ENCODE measurements around the gene AHRR. TPM values are rescaled to one million over a fixed set of nuclear protein-coding genes. Genes with fewer than 3 reads are reported as not detected.
A peak's percentile ranks its signal among the peaks of the same experiment; 100 is the strongest.

AHRR gene
- total RNA-seq, 1 donor from 2014 or later = 0.29 TPM

GRCh38 chr5:373710-374602 lies 52.4 kb downstream of the AHRR start:
- H3K4me3 ChIP-seq (ENCODE audit: low read depth, low read length) = peak overlapping the region; percentile 38
- TF ChIP-seq CTCF (conservative IDR thresholded peaks at IDR 0.05; ENCODE audit: low read depth, low read length) = no peak
- DNase-seq (ENCODE audit: low read depth) = no peak

- TF ChIP-seq CTCF (conservative IDR thresholded peaks at IDR 0.05; ENCODE audit: low read depth, low read length) = no peak
- DNase-seq (ENCODE audit: low read depth) = no peak
Measured at GRCh38 chr5:374631-375335, 53.3 kb downstream of the AHRR start.

GRCh38 chr5:375336-375920 lies 53.9 kb downstream of the AHRR start:
- H3K4me3 ChIP-seq (ENCODE audit: low read depth, low read length) = no peak overlapping the region
- TF ChIP-seq CTCF (conservative IDR thresholded peaks at IDR 0.05; ENCODE audit: low read depth, low read length) = no peak
- no peak for DNase-seq (ENCODE audit: low read depth)

More at GRCh38 chr5:374631-375335, 53.3 kb downstream of the AHRR start:
- H3K4me3 ChIP-seq (ENCODE audit: low read depth, low read length) = no peak overlapping the region

GRCh38 chr5:375921-376798 lies 54.6 kb downstream of the AHRR start:
- TF ChIP-seq CTCF (conservative IDR thresholded peaks at IDR 0.05; ENCODE audit: low read depth, low read length) = no peak
- no peak for DNase-seq (ENCODE audit: low read depth)
- H3K4me3 ChIP-seq (ENCODE audit: low read depth, low read length) = no peak overlapping the region

GRCh38 chr5:376799-377325 lies 55.3 kb downstream of the AHRR start:
- DNase-seq (ENCODE audit: low read depth) = no peak
- H3K4me3 ChIP-seq (ENCODE audit: low read depth, low read length) = no peak overlapping the region
- no peak for TF ChIP-seq CTCF (conservative IDR thresholded peaks at IDR 0.05; ENCODE audit: low read depth, low read length)

GRCh38 chr5:377326-377981 lies 55.9 kb downstream of the AHRR start:
- TF ChIP-seq CTCF (conservative IDR thresholded peaks at IDR 0.05; ENCODE audit: low read depth, low read length) = no peak
- no peak overlapping the region for H3K4me3 ChIP-seq (ENCODE audit: low read depth, low read length)
- DNase-seq (ENCODE audit: low read depth) = no peak

Data from epithelial cell of proximal tubule (primary cell).